GM19099 (cell line): ENCODE measurements around the gene CEP63.

Experiments used
- POLR2A ChIP-seq: IDR thresholded peaks from 3 replicates; pipeline ENCODE4 v1.6.1; 2011; ENCODE audit warnings: low read depth; ENCODE audit not compliant: insufficient read length; ENCODE audit errors: extremely low read depth

The CEP63 gene

GRCh38 chr3:134481166-134481565, 4.7 kb upstream of the CEP63 start:
- TF ChIP-seq POLR2A: no peak

- no peak for TF ChIP-seq POLR2A
Measured at GRCh38 chr3:134482622-134483021, 3.2 kb upstream of the CEP63 start.

GRCh38 chr3:134483195-134483900, 2.5 kb upstream of the CEP63 start:
- TF ChIP-seq POLR2A: no peak

- TF ChIP-seq POLR2A: no peak
Measured at GRCh38 chr3:134485075-134485717, 661 bp upstream of the CEP63 start.

- no peak for TF ChIP-seq POLR2A
Measured at GRCh38 chr3:134486577-134487041, 752 bp downstream of the CEP63 start.

- TF ChIP-seq POLR2A: no peak
Measured at GRCh38 chr3:134487406-134487805, 1.5 kb downstream of the CEP63 start.

GRCh38 chr3:134494495-134494894, 8.6 kb downstream of the CEP63 start:
- no peak for TF ChIP-seq POLR2A

GRCh38 chr3:134495980-134496379, 10.1 kb downstream of the CEP63 start:
- TF ChIP-seq POLR2A: no peak

GRCh38 chr3:134496471-134497071, 10.7 kb downstream of the CEP63 start:
- TF ChIP-seq POLR2A: no peak

GRCh38 chr3:134503266-134503665, 17.4 kb downstream of the CEP63 start:
- TF ChIP-seq POLR2A: no peak

GRCh38 chr3:134504132-134504531, 18.3 kb downstream of the CEP63 start:
- TF ChIP-seq POLR2A: no peak

- TF ChIP-seq POLR2A: no peak
Measured at GRCh38 chr3:134505485-134505884, 19.6 kb downstream of the CEP63 start.

GRCh38 chr3:134511500-134511899, 25.6 kb downstream of the CEP63 start:
- no peak for TF ChIP-seq POLR2A

- no peak for TF ChIP-seq POLR2A
Measured at GRCh38 chr3:134516905-134517304, 31.0 kb downstream of the CEP63 start.

GRCh38 chr3:134517791-134518190, 31.9 kb downstream of the CEP63 start:
- TF ChIP-seq POLR2A: no peak

GRCh38 chr3:134522541-134522940, 36.7 kb downstream of the CEP63 start:
- TF ChIP-seq POLR2A: no peak
